HK-2 (cell line): ENCODE data around the gene PI4K2A.
"Not testable (repeated sequence)": the region's sequence is repeated elsewhere in the genome, so short reads cannot be mapped to it uniquely, and the experiment has no call there.

Experiments
- DNase-seq: peaks from one replicate; pipeline ENCODE4 v3.0.0-alpha.2; 2018; ENCODE audit not compliant: unreplicated experiment

The PI4K2A gene

GRCh38 chr10:97675222-97675621, 34.8 kb downstream of the PI4K2A start:
- DNase-seq, result no peak

- peak; percentile 37 for DNase-seq
Observed at GRCh38 chr10:97676770-97677581, 36.5 kb downstream of the PI4K2A start.

- no peak for DNase-seq
Observed at GRCh38 chr10:97679594-97679993, 39.1 kb downstream of the PI4K2A start.

GRCh38 chr10:97682042-97682441, 41.6 kb downstream of the PI4K2A start:
- DNase-seq, result no peak

- DNase-seq, result peak; percentile 41
Observed at GRCh38 chr10:97683556-97684367, 43.3 kb downstream of the PI4K2A start.

- DNase-seq, result not testable (repeated sequence)
Observed at GRCh38 chr10:97684368-97684713, 43.9 kb downstream of the PI4K2A start.

GRCh38 chr10:97684866-97685394, 44.5 kb downstream of the PI4K2A start:
- no peak for DNase-seq

- DNase-seq, result no peak
Observed at GRCh38 chr10:97685395-97685958, 45.0 kb downstream of the PI4K2A start.

GRCh38 chr10:97686301-97686961, 46.0 kb downstream of the PI4K2A start:
- no peak for DNase-seq

- DNase-seq, result peak; percentile 100
Observed at GRCh38 chr10:97686962-97687784, 46.7 kb downstream of the PI4K2A start, which contains the start of gene AVPI1. AVPI1 (minus strand) TSS chr10:97687241; CDS start chr10:97679905, 7,336 bp downstream.

GRCh38 chr10:97687785-97688781, 47.6 kb downstream of the PI4K2A start:
- no peak for DNase-seq

- peak; percentile 74 for DNase-seq
Observed at GRCh38 chr10:97689559-97690020, 49.1 kb downstream of the PI4K2A start.

GRCh38 chr10:97690133-97690532, 49.7 kb downstream of the PI4K2A start:
- no peak for DNase-seq

- DNase-seq, result not testable (repeated sequence)
Observed at GRCh38 chr10:97698072-97698655, 57.7 kb downstream of the PI4K2A start.

GRCh38 chr10:97701438-97702069, 61.1 kb downstream of the PI4K2A start:
- no peak for DNase-seq

GRCh38 chr10:97703398-97704067, 63.1 kb downstream of the PI4K2A start:
- no peak for DNase-seq

- no peak for DNase-seq
Observed at GRCh38 chr10:97704341-97704740, 63.9 kb downstream of the PI4K2A start.
